H1 (cell line): ENCODE data around the gene KIAA1614. TPM values are rescaled to one million over a fixed set of nuclear protein-coding genes. Genes with fewer than 3 reads are reported as not detected.

ENCODE experiments used
- CTCF ChIA-PET: fragments of 300-600 bp; sonication (Branson Sonifier 250); formaldehyde crosslinking; loops from one replicate; lab custom pipeline; 2021; ENCODE audit not compliant: partially characterized antibody; lab: Charles Lee
- POLR2A ChIA-PET: fragments of 300-600 bp; sonication (Branson Sonifier 250); formaldehyde crosslinking; loops from one replicate; lab custom pipeline; 2021; ENCODE audit warnings: inconsistent platforms; ENCODE audit not compliant: partially characterized antibody; lab: Charles Lee
- DNase-seq, 2 experiments: peaks; one replicate each; pipeline versions ENCODE4 v3.0.0 to v3.0.0-alpha.2; 2010 to 2022; ENCODE audit warnings: low spot score in 2 of 2, low read depth in 1 of 2, mixed read lengths in 1 of 2
- FAIRE-seq: peaks from 2 replicates; lab custom pipeline; 2011; peaks lifted over from hg19 to GRCh38; lab: Jason Lieb, UNC
- H2AFZ ChIP-seq: 2 replicates; pipeline ENCODE4 v1.8.1; 2012; ENCODE audit warnings: low read length, inconsistent platforms
- H2AK5ac ChIP-seq: 2 replicates; pipeline ENCODE4 v1.6.1; 2013; ENCODE audit warnings: low read depth, low read length
- H2BK120ac ChIP-seq: replicated peaks from 2 replicates; pipeline ENCODE3; 2013; ENCODE audit warnings: low read depth, low read length, inconsistent platforms
- H2BK12ac ChIP-seq: 2 replicates; pipeline ENCODE4 v1.6.1; 2013; ENCODE audit warnings: low read depth, low read length
- H2BK15ac ChIP-seq: 2 replicates; pipeline ENCODE4 v1.6.1; 2013; ENCODE audit warnings: low read length
- H2BK20ac ChIP-seq: 2 replicates; pipeline ENCODE4 v1.6.1; 2013; ENCODE audit warnings: low read length
- H2BK5ac ChIP-seq: 2 replicates; pipeline ENCODE4 v1.6.1; 2013; ENCODE audit warnings: low read depth, low read length
- H3K14ac ChIP-seq: 2 replicates; pipeline ENCODE4 v1.6.1; 2013; ENCODE audit warnings: inconsistent platforms; ENCODE audit not compliant: insufficient read length
- H3K18ac ChIP-seq: 2 replicates; pipeline ENCODE4 v1.6.1; 2013; ENCODE audit warnings: low read length; ENCODE audit errors: extremely low read depth
- H3K23ac ChIP-seq: 2 replicates; pipeline ENCODE4 v1.6.1; 2013; ENCODE audit warnings: inconsistent platforms; ENCODE audit not compliant: insufficient read length
- H3K23me2 ChIP-seq: 2 replicates; pipeline ENCODE4 v1.6.1; 2013; ENCODE audit warnings: low read depth, low read length
- H3K27ac ChIP-seq: 2 replicates; pipeline ENCODE4 v1.6.1; 2011; ENCODE audit warnings: low read depth, low read length, inconsistent platforms
- H3K27me3 ChIP-seq, 4 experiments: replicated peaks in 1 of 4; 1 replicate in 1 of 4; 2 replicates in 3 of 4; pipeline versions ENCODE4 v1.6.1 to v1.8.1; 2011 to 2013; ENCODE audit warnings: low read length in 3 of 4, mild to moderate bottlenecking in 3 of 4, inconsistent platforms in 2 of 4, mixed read lengths in 2 of 4, moderate library complexity in 1 of 4; ENCODE audit not compliant: control insufficient read depth in 3 of 4, insufficient read depth in 3 of 4; ENCODE audit errors: extremely low read depth in 1 of 4
- H3K36me3 ChIP-seq, 4 experiments: 2 replicates each; pipeline versions ENCODE4 v1.6.1 to v1.8.1; 2011 to 2013; ENCODE audit warnings: mild to moderate bottlenecking in 4 of 4, low read length in 3 of 4, moderate library complexity in 2 of 4, control low read depth in 1 of 4, inconsistent platforms in 1 of 4; ENCODE audit not compliant: insufficient read depth in 4 of 4, control insufficient read depth in 2 of 4
- H3K4ac ChIP-seq: replicated peaks from 2 replicates; pipeline ENCODE3; 2013; ENCODE audit warnings: low read length, low read depth, mixed read lengths, inconsistent platforms; ENCODE audit not compliant: insufficient read length
- H3K4me1 ChIP-seq, 4 experiments: replicated peaks in 1 of 4; 1 replicate in 1 of 4; 2 replicates in 3 of 4; pipeline versions ENCODE4 v1.6.1 to v1.8.1; 2011 to 2013; ENCODE audit warnings: low read length in 3 of 4, inconsistent platforms in 2 of 4, mixed read lengths in 1 of 4; ENCODE audit not compliant: insufficient read depth in 4 of 4, control insufficient read depth in 3 of 4
- H3K4me2 ChIP-seq, 2 experiments: 2 replicates each; pipeline versions ENCODE4 v1.6.1 to v1.8.1; 2011 to 2013; ENCODE audit warnings: low read depth in 2 of 2, low read length in 2 of 2, control low read depth in 1 of 2, inconsistent platforms in 1 of 2, mild to moderate bottlenecking in 1 of 2; ENCODE audit not compliant: insufficient read depth in 1 of 2
- H3K4me3 ChIP-seq, 4 experiments: fragments of 200-600, 300-600 bp in 1 of 4; sonication (generic), shearing (Covaris generic), sonication (Bioruptor Twin) in 1 of 4; 2 replicates each; pipeline versions ENCODE4 v1.5.1 to v1.8.1; 2011 to 2016; ENCODE audit warnings: low read length in 4 of 4, low read depth in 3 of 4, control low read depth in 2 of 4, inconsistent platforms in 2 of 4, mild to moderate bottlenecking in 2 of 4, mixed read lengths in 1 of 4, moderate library complexity in 1 of 4; ENCODE audit not compliant: insufficient read depth in 2 of 4; ENCODE audit errors: extremely low read depth in 1 of 4
- H3K56ac ChIP-seq: replicated peaks from 2 replicates; pipeline ENCODE3; 2013; ENCODE audit warnings: low read depth, mild to moderate bottlenecking, mixed read lengths, low read length, inconsistent platforms; ENCODE audit not compliant: insufficient read length
- H3K79me1 ChIP-seq: 2 replicates; pipeline ENCODE4 v1.6.1; 2013; ENCODE audit warnings: low read depth, low read length, control low read depth
- H3K79me2 ChIP-seq, 2 experiments: 2 replicates each; pipeline versions ENCODE4 v1.6.1 to v1.8.1; 2012 to 2013; ENCODE audit warnings: low read length in 2 of 2, mild to moderate bottlenecking in 2 of 2, inconsistent platforms in 1 of 2; ENCODE audit not compliant: insufficient read depth in 2 of 2, control insufficient read depth in 1 of 2
- H3K9ac ChIP-seq, 4 experiments: replicated peaks in 1 of 4; 1 replicate in 1 of 4; 2 replicates in 3 of 4; pipeline versions ENCODE4 v1.6.1 to v1.8.1; 2011 to 2013; ENCODE audit warnings: low read depth in 3 of 4, low read length in 3 of 4, control low read depth in 2 of 4, mild to moderate bottlenecking in 2 of 4, moderate library complexity in 2 of 4, inconsistent platforms in 1 of 4; ENCODE audit errors: extremely low read depth in 1 of 4
- H3K9me3 ChIP-seq, 2 experiments: 2 replicates each; pipeline versions ENCODE4 v1.6.1 to v1.8.1; 2012 to 2013; ENCODE audit warnings: mild to moderate bottlenecking in 2 of 2, moderate library complexity in 2 of 2, control low read depth in 1 of 2, inconsistent platforms in 1 of 2, low read depth in 1 of 2, low read length in 1 of 2, mixed read lengths in 1 of 2; ENCODE audit not compliant: insufficient read depth in 2 of 2
- H4K20me1 ChIP-seq, 2 experiments: replicated peaks in 1 of 2; 2 replicates each; pipeline versions ENCODE3 to v1.8.1; 2011 to 2013; ENCODE audit warnings: inconsistent platforms in 2 of 2, low read length in 2 of 2, mild to moderate bottlenecking in 1 of 2; ENCODE audit not compliant: insufficient read depth in 2 of 2, control insufficient read depth in 1 of 2
- H4K5ac ChIP-seq: 2 replicates; pipeline ENCODE4 v1.6.1; 2013; ENCODE audit warnings: low read length, low read depth, mixed read lengths, inconsistent platforms; ENCODE audit not compliant: insufficient read length
- H4K8ac ChIP-seq: 2 replicates; pipeline ENCODE4 v1.8.0; 2013; ENCODE audit warnings: mild to moderate bottlenecking, moderate library complexity, low read length, inconsistent platforms; ENCODE audit not compliant: insufficient read depth; ENCODE audit errors: extremely low read depth
- H4K91ac ChIP-seq: replicated peaks from 2 replicates; pipeline ENCODE3; 2013; ENCODE audit warnings: low read length, mixed read lengths, inconsistent platforms; ENCODE audit not compliant: insufficient read length
- EGR1 ChIP-seq: IDR thresholded peaks from 2 replicates; pipeline ENCODE4 v1.6.1; 2011; ENCODE audit warnings: low read depth, low read length, borderline replicate concordance
- NRF1 ChIP-seq: IDR thresholded peaks from 2 replicates; pipeline ENCODE4 v1.6.1; 2011; ENCODE audit warnings: mild to moderate bottlenecking, low read depth, low read length, improper control_type of control experiment
- WGBS, 2 experiments: shearing (Covaris generic) in 1 of 2; methylation state at CpG; one replicate each; pipeline versions ENCODE4 v1.1.6 to v1.1.7; 2013 to 2015; ENCODE audit warnings: low lambda C conversion rate in 2 of 2, mixed read lengths in 2 of 2, inconsistent platforms in 1 of 2, low coverage in 1 of 2, missing lambda C conversion rate in 1 of 2; ENCODE audit not compliant: insufficient replicate concordance in 2 of 2, insufficient coverage in 1 of 2, insufficient read length in 1 of 2; ENCODE audit errors: extremely low coverage in 1 of 2, missing lambda C conversion rate in 1 of 2; 5-methylcytosine and 5-hydroxymethylcytosine counted together
- polyA plus RNA-seq, 7 experiments: library from polyadenylated mRNA; depleted of rRNA in 3 of 7; stranded (reverse) in 5 of 7; unstranded in 2 of 7; fragments of >200 nt in 5 of 7; fragments of 200-250 nt in 2 of 7; gene quantifications; 1 replicate in 5 of 7; 2 replicates in 1 of 7; 4 replicates in 1 of 7; pipeline versions ENCODE4 v1.2.1 to v1.2.3, GENCODE V29; 2011 to 2013; ENCODE audit warnings: missing spikeins in 2 of 7, mixed read lengths in 2 of 7
- total RNA-seq: library from RNA; stranded (reverse); fragmentation: NEBNext Ultra II Directional; extraction: Animal tissue kit (Norgen Biotek cat#: 25700); gene quantifications from 2 replicates; pipeline ENCODE4 v1.2.1, GENCODE V29; 2021

KIAA1614 gene
- total and polyA plus RNA-seq, 2 of the 8 experiments (the other 6 are each of a cell fraction or from before 2014, with no cell fraction given) = 1.3 to 3.1 TPM

- Histone ChIP-seq H4K91ac (no peak overlapping the region), H3K9ac (no peak overlapping the region), H4K20me1 (peaks cover 0 to 4% of the 10 kb centered on the region in 2 experiments), H2BK20ac (no peak overlapping the region), H3K79me1 (no peaks in the 10 kb centered on the region), H3K23ac (no peak overlapping the region), H2BK12ac (no peak overlapping the region), H2AFZ (no peak overlapping the region), H3K18ac (no peak overlapping the region), H2BK15ac (no peak overlapping the region), H2BK120ac (no peak overlapping the region), H4K8ac (0 out of 2 replicates have a peak overlapping the region, but pooled peaks have one; percentile 14), H2BK5ac (no peak overlapping the region), H3K27me3 (no peaks in the 10 kb centered on the region), H3K4me3 (no peak overlapping the region), H3K4me2 (no peak overlapping the region), H3K27ac (no peak overlapping the region), H3K36me3 (peaks cover 0 to 3% (median under 1%) of the 10 kb centered on the region in 4 experiments; a peak in 1 of 8 replicates), H3K9me3 (no peaks in the 10 kb centered on the region), H3K14ac (no peak overlapping the region), H3K23me2 (no peaks in the 10 kb centered on the region), H4K5ac (no peak overlapping the region), H3K56ac (no peak overlapping the region)
- POLR2A ChIA-PET = interaction anchor here (0.7 to 2.5 kb wide), 4 partner anchors 9 to 18 kb away, joined by 3 to 7 read pairs (median 7); no protein-coding TSS in a partner anchor
- CTCF ChIA-PET = interaction anchor here (1.1 to 1.2 kb wide), 3 partner anchors 12 to 207 kb away, joined by 3 to 4 read pairs (median 4); no protein-coding TSS in a partner anchor
- no peak for DNase-seq
- TF ChIP-seq EGR1 (peak; percentile 19; the same call in 1 of the 2 replicates), NRF1 (no peak)
- TF ChIP-seq, all 59 proteins: peak for 1
- 83% methylated on average over 29 of the region's 45 CpGs; no CpG with 5 or more reads in 1 of the 2 experiments for WGBS, 2 experiments
- Histone ChIP-seq H3K4me1 (peaks cover 0 to 5% (median 2%) of the 10 kb centered on the region in 4 experiments; a peak in 3 of 7 replicates), H2AK5ac (no peak overlapping the region), H3K79me2 (no peaks in the 10 kb centered on the region), H3K4ac (no peak overlapping the region)
- FAIRE-seq = no peak
Observed at GRCh38 chr1:180935326-180936109, 22.8 kb downstream of the KIAA1614 start.
